ENCODE data around the gene TFIP11. TPM values are rescaled to one million over a fixed set of nuclear protein-coding genes. Genes with fewer than 3 reads are reported as not detected.

Gene TFIP11
- total RNA-seq, 1 donor from 2014 or later = 39.0 TPM

DNA sequence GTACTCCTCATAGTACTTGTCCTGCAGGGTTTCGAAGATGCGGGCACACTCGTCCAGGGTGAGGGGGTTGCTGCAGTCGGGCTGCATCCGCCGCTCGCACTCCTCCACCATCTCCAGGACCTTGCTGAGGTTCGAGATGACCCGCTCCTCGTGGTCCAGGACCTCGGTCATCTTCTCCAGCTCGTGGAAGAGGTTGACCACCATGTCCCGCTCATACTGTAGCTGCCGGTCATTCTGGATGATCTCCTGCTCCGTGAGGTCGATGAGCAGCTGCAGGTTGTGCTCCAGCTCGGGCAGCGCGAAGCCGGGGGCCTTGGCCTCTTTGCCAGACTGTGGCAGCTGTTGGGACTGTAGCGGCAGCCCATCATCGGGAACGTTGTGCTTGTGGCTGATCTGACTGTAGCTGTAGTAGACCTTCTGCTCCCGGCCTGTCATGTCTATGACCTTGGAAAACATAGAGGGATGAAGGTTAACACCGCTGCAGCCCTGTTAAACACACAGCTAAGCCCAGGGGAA lies 13.0 kb downstream of the TFIP11 start:
- no peak for DNase-seq (ENCODE audit: extremely low spot score, unreplicated experiment)
- Mint-ChIP-seq H3K27ac (ENCODE audit: unreplicated experiment) (no peak overlapping the region), H3K27me3 (ENCODE audit: unreplicated experiment) (no peaks in the 10 kb centered on the region), H3K4me1 (ENCODE audit: unreplicated experiment) (peaks cover 3% of the 10 kb centered on the region), H3K9me3 (ENCODE audit: unreplicated experiment) (no peaks in the 10 kb centered on the region), H3K36me3 (ENCODE audit: unreplicated experiment) (peaks cover 54% of the 10 kb centered on the region), H3K4me3 (ENCODE audit: unreplicated experiment) (no peak overlapping the region)
- TF ChIP-seq, protein P1, sequence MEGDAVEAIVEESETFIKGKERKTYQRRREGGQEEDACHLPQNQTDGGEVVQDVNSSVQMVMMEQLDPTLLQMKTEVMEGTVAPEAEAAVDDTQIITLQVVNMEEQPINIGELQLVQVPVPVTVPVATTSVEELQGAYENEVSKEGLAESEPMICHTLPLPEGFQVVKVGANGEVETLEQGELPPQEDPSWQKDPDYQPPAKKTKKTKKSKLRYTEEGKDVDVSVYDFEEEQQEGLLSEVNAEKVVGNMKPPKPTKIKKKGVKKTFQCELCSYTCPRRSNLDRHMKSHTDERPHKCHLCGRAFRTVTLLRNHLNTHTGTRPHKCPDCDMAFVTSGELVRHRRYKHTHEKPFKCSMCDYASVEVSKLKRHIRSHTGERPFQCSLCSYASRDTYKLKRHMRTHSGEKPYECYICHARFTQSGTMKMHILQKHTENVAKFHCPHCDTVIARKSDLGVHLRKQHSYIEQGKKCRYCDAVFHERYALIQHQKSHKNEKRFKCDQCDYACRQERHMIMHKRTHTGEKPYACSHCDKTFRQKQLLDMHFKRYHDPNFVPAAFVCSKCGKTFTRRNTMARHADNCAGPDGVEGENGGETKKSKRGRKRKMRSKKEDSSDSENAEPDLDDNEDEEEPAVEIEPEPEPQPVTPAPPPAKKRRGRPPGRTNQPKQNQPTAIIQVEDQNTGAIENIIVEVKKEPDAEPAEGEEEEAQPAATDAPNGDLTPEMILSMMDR (IDR thresholded peaks at IDR 0.05) = no peak

DNA sequence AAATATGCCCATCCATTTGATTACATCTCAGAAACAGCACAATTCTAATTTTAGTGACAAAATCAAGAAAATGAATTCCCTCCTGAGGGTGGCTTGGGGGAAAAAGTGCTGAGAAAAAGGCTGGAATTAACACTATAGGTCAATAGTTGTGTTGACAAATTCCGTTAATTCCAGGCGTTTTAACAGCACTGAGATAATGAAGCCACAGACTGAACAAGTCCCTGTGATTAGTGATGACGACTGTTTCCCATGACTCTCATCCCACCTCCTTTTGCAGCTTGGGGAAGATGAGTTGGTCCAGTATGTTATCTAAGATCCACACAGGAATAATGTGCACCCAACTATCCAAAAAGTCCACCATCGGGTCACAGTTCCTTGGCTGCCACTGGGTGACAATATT lies 15.8 kb downstream of the TFIP11 start:
- H3K27me3 Mint-ChIP-seq (ENCODE audit: unreplicated experiment) = no peaks in the 10 kb centered on the region
- no peak overlapping the region for H3K27ac Mint-ChIP-seq (ENCODE audit: unreplicated experiment)
- no peak for DNase-seq (ENCODE audit: extremely low spot score, unreplicated experiment)
- no peaks in the 10 kb centered on the region for H3K4me1 Mint-ChIP-seq (ENCODE audit: unreplicated experiment)
- no peak overlapping the region for H3K4me3 Mint-ChIP-seq (ENCODE audit: unreplicated experiment)
- peaks cover 53% of the 10 kb centered on the region for H3K36me3 Mint-ChIP-seq (ENCODE audit: unreplicated experiment)
- H3K9me3 Mint-ChIP-seq (ENCODE audit: unreplicated experiment) = no peaks in the 10 kb centered on the region
- TF ChIP-seq, protein P1 (IDR thresholded peaks at IDR 0.05) = no peak

DNA sequence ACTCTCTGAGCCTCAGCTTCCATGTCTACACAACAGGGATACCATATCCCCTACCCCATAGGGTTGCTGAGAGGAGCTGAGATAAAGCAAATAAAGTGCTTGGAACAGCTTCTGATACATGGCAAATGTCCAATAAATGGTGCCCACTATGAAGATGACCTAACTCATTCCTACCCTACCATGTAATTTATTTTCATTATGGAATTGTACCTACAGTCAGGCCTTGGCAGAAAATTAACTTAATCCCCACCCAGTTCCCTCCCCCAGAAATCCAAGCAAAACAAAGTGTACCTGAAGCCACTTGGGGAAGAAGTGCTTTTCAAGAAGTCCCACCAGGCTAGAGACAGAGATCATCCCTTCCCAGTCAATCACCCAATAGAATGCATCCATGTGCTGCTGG lies 17.8 kb downstream of the TFIP11 start:
- H3K27ac Mint-ChIP-seq (ENCODE audit: unreplicated experiment) = no peak overlapping the region
- no peaks in the 10 kb centered on the region for H3K27me3 Mint-ChIP-seq (ENCODE audit: unreplicated experiment)
- H3K9me3 Mint-ChIP-seq (ENCODE audit: unreplicated experiment) = no peaks in the 10 kb centered on the region
- no peaks in the 10 kb centered on the region for H3K4me1 Mint-ChIP-seq (ENCODE audit: unreplicated experiment)
- TF ChIP-seq, protein P1 (IDR thresholded peaks at IDR 0.05) = no peak
- H3K36me3 Mint-ChIP-seq (ENCODE audit: unreplicated experiment) = peaks cover 45% of the 10 kb centered on the region
- H3K4me3 Mint-ChIP-seq (ENCODE audit: unreplicated experiment) = no peak overlapping the region
- no peak for DNase-seq (ENCODE audit: extremely low spot score, unreplicated experiment)

DNA sequence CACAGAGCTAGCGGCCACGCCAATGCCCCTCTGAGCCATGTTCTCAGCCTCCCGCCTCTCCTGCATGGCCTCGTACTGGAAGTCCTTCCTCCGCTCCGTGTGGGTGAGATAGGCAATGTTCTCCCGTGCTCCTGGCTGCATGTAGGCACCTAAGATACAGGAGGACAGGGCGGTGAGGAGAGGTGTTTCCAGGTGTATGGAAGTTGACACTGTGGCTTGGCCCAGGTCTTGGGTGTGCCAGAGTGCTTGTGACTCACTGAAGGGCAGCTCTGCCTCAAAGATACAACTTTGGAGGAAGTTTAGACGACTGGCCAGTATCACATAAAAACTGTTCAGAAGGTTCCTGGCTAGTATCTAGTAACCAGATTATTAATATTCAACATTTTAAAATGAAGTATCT lies 20.1 kb downstream of the TFIP11 start:
- H3K27me3 Mint-ChIP-seq (ENCODE audit: unreplicated experiment) = no peaks in the 10 kb centered on the region
- H3K9me3 Mint-ChIP-seq (ENCODE audit: unreplicated experiment) = no peaks in the 10 kb centered on the region
- H3K27ac Mint-ChIP-seq (ENCODE audit: unreplicated experiment) = no peak overlapping the region
- H3K4me1 Mint-ChIP-seq (ENCODE audit: unreplicated experiment) = peaks cover 2% of the 10 kb centered on the region
- TF ChIP-seq, protein P1 (IDR thresholded peaks at IDR 0.05) = no peak
- H3K4me3 Mint-ChIP-seq (ENCODE audit: unreplicated experiment) = no peak overlapping the region
- no peak for DNase-seq (ENCODE audit: extremely low spot score, unreplicated experiment)
- H3K36me3 Mint-ChIP-seq (ENCODE audit: unreplicated experiment) = peaks cover 36% of the 10 kb centered on the region

DNA sequence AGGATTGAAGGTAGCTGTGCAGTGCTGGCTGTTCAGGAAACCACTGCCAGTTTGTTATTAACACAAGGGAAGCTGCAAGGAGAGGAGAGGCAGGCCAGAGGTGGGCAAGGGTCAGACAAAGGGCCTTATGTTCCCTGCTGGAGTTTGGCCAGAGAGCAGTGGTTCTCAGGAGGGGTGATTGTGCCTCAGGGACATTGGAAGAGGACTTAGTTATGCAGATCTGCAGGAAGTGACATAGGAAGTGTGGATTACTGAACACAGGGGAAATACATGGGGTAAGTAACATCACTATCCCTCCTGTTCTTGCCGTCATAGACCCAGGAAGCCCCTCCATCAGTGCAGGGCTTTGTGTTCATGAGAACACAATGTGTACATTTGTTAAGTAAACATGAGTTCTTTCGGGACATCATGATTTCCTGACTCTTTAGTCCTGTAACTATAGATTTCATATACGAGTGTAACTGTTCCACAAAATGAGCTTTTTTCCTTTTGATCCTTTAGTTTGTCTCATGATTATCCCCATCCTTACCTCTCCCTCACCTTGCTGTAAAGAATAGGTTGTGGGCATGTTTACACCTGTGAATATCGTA lies 22.7 kb downstream of the TFIP11 start:
- H3K9me3 Mint-ChIP-seq (ENCODE audit: unreplicated experiment) = no peaks in the 10 kb centered on the region
- no peak for DNase-seq (ENCODE audit: extremely low spot score, unreplicated experiment)
- H3K4me3 Mint-ChIP-seq (ENCODE audit: unreplicated experiment) = no peak overlapping the region
- H3K4me1 Mint-ChIP-seq (ENCODE audit: unreplicated experiment) = peaks cover 11% of the 10 kb centered on the region
- H3K36me3 Mint-ChIP-seq (ENCODE audit: unreplicated experiment) = peaks cover 26% of the 10 kb centered on the region
- no peak overlapping the region for H3K27ac Mint-ChIP-seq (ENCODE audit: unreplicated experiment)
- H3K27me3 Mint-ChIP-seq (ENCODE audit: unreplicated experiment) = no peaks in the 10 kb centered on the region
- TF ChIP-seq, protein P1 (IDR thresholded peaks at IDR 0.05) = no peak
